Testis (tissue), 3 donors: ENCODE data around the gene FAM3B. TPM values are rescaled to one million over a fixed set of nuclear protein-coding genes. Genes with fewer than 3 reads are reported as not detected.

Source experiments
- DNase-seq: peaks from one replicate; pipeline ENCODE4 v3.0.0-alpha.2; 2019
- H3K27ac ChIP-seq, 2 donors: fragments of 200-600 bp; sonication (generic); one replicate each; pipeline ENCODE4 v1.5.1; 2019
- H3K27me3 ChIP-seq: fragments of 200-600 bp; sonication (generic); one replicate; pipeline ENCODE4 v1.5.1; 2019
- H3K36me3 ChIP-seq: fragments of 200-600 bp; sonication (generic); one replicate; pipeline ENCODE4 v1.5.1; 2017; ENCODE audit warnings: low read depth; ENCODE audit errors: missing control alignments
- H3K4me1 ChIP-seq: fragments of 200-600 bp; sonication (generic); one replicate; pipeline ENCODE4 v1.5.1; 2019
- H3K4me3 ChIP-seq, 2 donors: fragments of 200-600 bp; sonication (generic); one replicate each; pipeline ENCODE4 v1.5.1; 2017 to 2019
- H3K9me3 ChIP-seq: fragments of 200-600 bp; sonication (generic); one replicate; pipeline ENCODE4 v1.5.1; 2017
- POLR2A ChIP-seq: fragments of 450-650 bp; IDR thresholded peaks from one replicate; pipeline ENCODE4 v1.6.1; 2017; ENCODE audit warnings: antibody characterized with exemption, mild to moderate bottlenecking, moderate library complexity
- WGBS, 2 donors: methylation state at CpG; one replicate each; pipeline ENCODE4 v1.1.5; 2018; 5-methylcytosine and 5-hydroxymethylcytosine counted together
- intact Hi-C: fragments of 100-400 bp; cut with DNase I; formaldehyde crosslinking; loops from one replicate; pipeline ENCODE4 v1.15.1; 2023; ENCODE audit warnings: low total_unique reads
- polyA plus RNA-seq: library from polyadenylated mRNA; stranded (reverse); fragments of 350-450 nt; fragmentation: Illumina TruSeq; extraction: RNeasy Lipid Tissue Mini Kit (QIAGEN cat#74804); gene quantifications from one replicate; pipeline ENCODE4 v1.2.3, GENCODE V29; 2014; ENCODE audit warnings: low read depth, low replicate concordance; ENCODE audit not compliant: insufficient read depth
- total RNA-seq, 2 donors: library from RNA; depleted of rRNA; stranded (reverse); fragments of >200 nt; gene quantifications; one replicate each; pipeline ENCODE4 v1.2.3, GENCODE V29; 2016
- TF ChIP-seq, protein P1 (sequence below), 3 experiments: fragments of 450-650 bp in 2 of 3; fragments of 200-600 bp in 1 of 3; sonication (generic) in 1 of 3; IDR thresholded peaks; one replicate each; pipeline ENCODE4 v1.5.1; 2016 to 2019; ENCODE audit warnings: antibody characterized with exemption in 3 of 3, mild to moderate bottlenecking in 2 of 3, moderate library complexity in 1 of 3

Gene FAM3B
- total and polyA plus RNA-seq, 3 donors from 2014 or later, result 4.9 to 14.1 (median 9.4) TPM

- Histone ChIP-seq H3K27ac (no peak overlapping the region), H3K4me3 (no peak overlapping the region), H3K27me3 (no peaks in the 10 kb centered on the region), H3K9me3 (no peaks in the 10 kb centered on the region), H3K4me1 (peaks cover 7% of the 10 kb centered on the region), H3K36me3 (no peaks in the 10 kb centered on the region)
- intact Hi-C loops, result no loop called here
- no peak for DNase-seq
- TF ChIP-seq POLR2A, result no peak
- TF ChIP-seq, protein P1, sequence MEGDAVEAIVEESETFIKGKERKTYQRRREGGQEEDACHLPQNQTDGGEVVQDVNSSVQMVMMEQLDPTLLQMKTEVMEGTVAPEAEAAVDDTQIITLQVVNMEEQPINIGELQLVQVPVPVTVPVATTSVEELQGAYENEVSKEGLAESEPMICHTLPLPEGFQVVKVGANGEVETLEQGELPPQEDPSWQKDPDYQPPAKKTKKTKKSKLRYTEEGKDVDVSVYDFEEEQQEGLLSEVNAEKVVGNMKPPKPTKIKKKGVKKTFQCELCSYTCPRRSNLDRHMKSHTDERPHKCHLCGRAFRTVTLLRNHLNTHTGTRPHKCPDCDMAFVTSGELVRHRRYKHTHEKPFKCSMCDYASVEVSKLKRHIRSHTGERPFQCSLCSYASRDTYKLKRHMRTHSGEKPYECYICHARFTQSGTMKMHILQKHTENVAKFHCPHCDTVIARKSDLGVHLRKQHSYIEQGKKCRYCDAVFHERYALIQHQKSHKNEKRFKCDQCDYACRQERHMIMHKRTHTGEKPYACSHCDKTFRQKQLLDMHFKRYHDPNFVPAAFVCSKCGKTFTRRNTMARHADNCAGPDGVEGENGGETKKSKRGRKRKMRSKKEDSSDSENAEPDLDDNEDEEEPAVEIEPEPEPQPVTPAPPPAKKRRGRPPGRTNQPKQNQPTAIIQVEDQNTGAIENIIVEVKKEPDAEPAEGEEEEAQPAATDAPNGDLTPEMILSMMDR (IDR thresholded peaks at IDR 0.05), result no peak
- 91 to 94% methylated on average over 8 of the region's 8 CpGs for WGBS, 2 donors
Observed at GRCh38 chr21:41373763-41374162, 57.2 kb downstream of the FAM3B start.

GRCh38 chr21:41374177-41374712, 57.6 kb downstream of the FAM3B start:
- TF ChIP-seq, protein P1 (IDR thresholded peaks at IDR 0.05), result no peak
- TF ChIP-seq POLR2A, result no peak
- no peak for DNase-seq

GRCh38 chr21:41374867-41375533, 58.4 kb downstream of the FAM3B start:
- Histone ChIP-seq H3K9me3 (no peaks in the 10 kb centered on the region), H3K27me3 (no peaks in the 10 kb centered on the region), H3K27ac (no peak overlapping the region), H3K4me3 (no peak overlapping the region), H3K4me1 (no peaks in the 10 kb centered on the region), H3K36me3 (no peaks in the 10 kb centered on the region)
- 73 to 94% methylated on average over 4 to 5 of the region's 5 CpGs for WGBS, 2 donors
- no peak for TF ChIP-seq POLR2A
- TF ChIP-seq, protein P1 (IDR thresholded peaks at IDR 0.05), result no peak
- DNase-seq, result no peak
- intact Hi-C loops, result no loop called here

More at GRCh38 chr21:41374177-41374712, 57.6 kb downstream of the FAM3B start:
- Histone ChIP-seq H3K27me3 (no peaks in the 10 kb centered on the region), H3K9me3 (no peaks in the 10 kb centered on the region), H3K4me3 (no peak overlapping the region), H3K36me3 (no peaks in the 10 kb centered on the region), H3K4me1 (peaks cover 2% of the 10 kb centered on the region), H3K27ac (no peak overlapping the region)
- intact Hi-C loops, result no loop called here
- WGBS, 2 donors, result 93 to 94% methylated on average over 2 to 14 of the region's 14 CpGs

GRCh38 chr21:41375875-41376274, 59.3 kb downstream of the FAM3B start:
- Histone ChIP-seq H3K27ac (no peak overlapping the region), H3K9me3 (no peaks in the 10 kb centered on the region), H3K4me1 (no peaks in the 10 kb centered on the region), H3K27me3 (no peaks in the 10 kb centered on the region), H3K4me3 (no peak overlapping the region), H3K36me3 (no peaks in the 10 kb centered on the region)
- intact Hi-C loops, result no loop called here
- DNase-seq, result no peak
- TF ChIP-seq, protein P1 (IDR thresholded peaks at IDR 0.05), result no peak
- no peak for TF ChIP-seq POLR2A
- WGBS, 2 donors, result 78 to 84% methylated on average over 4 to 5 of the region's 5 CpGs

DNA sequence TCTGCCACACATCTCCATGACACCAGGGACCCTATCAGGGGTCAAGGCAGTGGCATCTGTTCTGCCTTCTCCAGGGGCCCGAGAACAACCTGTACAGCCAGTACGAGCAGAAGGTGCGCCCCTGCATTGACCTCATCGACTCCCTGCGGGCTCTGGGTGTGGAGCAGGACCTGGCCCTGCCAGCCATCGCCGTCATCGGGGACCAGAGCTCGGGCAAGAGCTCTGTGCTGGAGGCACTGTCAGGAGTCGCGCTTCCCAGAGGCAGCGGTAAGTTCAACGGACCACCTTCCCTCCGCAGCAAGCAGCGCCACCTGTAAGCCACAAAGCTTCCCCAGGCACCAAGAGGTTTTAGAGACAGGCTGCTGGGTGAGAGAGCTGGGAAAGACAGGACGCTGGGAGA, 61.1 kb downstream of the FAM3B start:
- Histone ChIP-seq H3K36me3 (no peaks in the 10 kb centered on the region), H3K27me3 (no peaks in the 10 kb centered on the region), H3K4me3 (no peak overlapping the region), H3K4me1 (no peaks in the 10 kb centered on the region), H3K9me3 (no peaks in the 10 kb centered on the region), H3K27ac (no peak overlapping the region)
- WGBS, 2 donors, result 82 to 86% methylated on average over 8 to 16 of the region's 16 CpGs
- TF ChIP-seq POLR2A, result no peak
- TF ChIP-seq, protein P1 (IDR thresholded peaks at IDR 0.05), result no peak
- DNase-seq, result no peak
- intact Hi-C loops, result no loop called here
